GM12875 (cell line): ENCODE data around the gene MRPL17.

Experiments used
- H3K4me3 ChIP-seq: one replicate; pipeline ENCODE4 v1.5.1; 2011; ENCODE audit warnings: low read depth, low read length, control low read depth
- TF ChIP-seq, protein P1 (sequence below): IDR thresholded peaks from 2 replicates; pipeline ENCODE4 v1.5.1; 2011; ENCODE audit warnings: low read depth, mild to moderate bottlenecking, control low read depth, inconsistent platforms, low read length, moderate library complexity, borderline replicate concordance; ENCODE audit not compliant: insufficient read depth

MRPL17 gene

GRCh38 chr11:6682936-6683861 is at the start of gene MRPL17:
TSS of gene MRPL17 (minus strand) at chr11:6683340. CDS start at chr11:6683296, 44 bp downstream.
- TF ChIP-seq, protein P1, sequence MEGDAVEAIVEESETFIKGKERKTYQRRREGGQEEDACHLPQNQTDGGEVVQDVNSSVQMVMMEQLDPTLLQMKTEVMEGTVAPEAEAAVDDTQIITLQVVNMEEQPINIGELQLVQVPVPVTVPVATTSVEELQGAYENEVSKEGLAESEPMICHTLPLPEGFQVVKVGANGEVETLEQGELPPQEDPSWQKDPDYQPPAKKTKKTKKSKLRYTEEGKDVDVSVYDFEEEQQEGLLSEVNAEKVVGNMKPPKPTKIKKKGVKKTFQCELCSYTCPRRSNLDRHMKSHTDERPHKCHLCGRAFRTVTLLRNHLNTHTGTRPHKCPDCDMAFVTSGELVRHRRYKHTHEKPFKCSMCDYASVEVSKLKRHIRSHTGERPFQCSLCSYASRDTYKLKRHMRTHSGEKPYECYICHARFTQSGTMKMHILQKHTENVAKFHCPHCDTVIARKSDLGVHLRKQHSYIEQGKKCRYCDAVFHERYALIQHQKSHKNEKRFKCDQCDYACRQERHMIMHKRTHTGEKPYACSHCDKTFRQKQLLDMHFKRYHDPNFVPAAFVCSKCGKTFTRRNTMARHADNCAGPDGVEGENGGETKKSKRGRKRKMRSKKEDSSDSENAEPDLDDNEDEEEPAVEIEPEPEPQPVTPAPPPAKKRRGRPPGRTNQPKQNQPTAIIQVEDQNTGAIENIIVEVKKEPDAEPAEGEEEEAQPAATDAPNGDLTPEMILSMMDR = peak; percentile 84
- peak within 1 kb of the TSS; percentile 99 for H3K4me3 ChIP-seq

GRCh38 chr11:6727971-6728760 is 45.0 kb upstream of the MRPL17 start:
- H3K4me3 ChIP-seq = no peak overlapping the region
- TF ChIP-seq, protein P1 = no peak

- no peak overlapping the region for H3K4me3 ChIP-seq
- TF ChIP-seq, protein P1 = no peak
Observed at GRCh38 chr11:6725386-6725896, 42.3 kb upstream of the MRPL17 start.

GRCh38 chr11:6724013-6724412 is 40.9 kb upstream of the MRPL17 start:
- TF ChIP-seq, protein P1 = no peak
- H3K4me3 ChIP-seq = no peak overlapping the region

DNA sequence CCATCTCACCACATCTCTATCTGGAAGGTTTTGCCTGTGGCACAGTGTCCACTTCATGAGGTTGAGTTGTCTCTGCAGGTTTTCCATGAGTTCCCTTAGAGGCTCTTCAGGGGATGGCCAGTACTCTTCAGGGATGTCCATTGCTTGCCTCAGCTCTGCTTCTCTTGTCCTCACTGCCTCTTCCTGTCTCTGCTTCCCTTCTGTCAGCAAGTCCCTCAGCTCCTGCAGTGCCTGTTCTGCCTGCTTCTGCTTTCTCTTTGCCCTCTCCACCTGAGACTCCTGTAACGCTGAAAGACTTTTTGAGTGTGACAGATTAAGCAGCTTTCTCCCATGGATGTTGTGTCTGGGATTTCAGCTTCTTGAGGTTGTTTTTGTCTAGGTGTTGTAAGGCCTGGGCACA is 38.2 kb upstream of the MRPL17 start:
- no peak overlapping the region for H3K4me3 ChIP-seq
- TF ChIP-seq, protein P1 = no peak

DNA sequence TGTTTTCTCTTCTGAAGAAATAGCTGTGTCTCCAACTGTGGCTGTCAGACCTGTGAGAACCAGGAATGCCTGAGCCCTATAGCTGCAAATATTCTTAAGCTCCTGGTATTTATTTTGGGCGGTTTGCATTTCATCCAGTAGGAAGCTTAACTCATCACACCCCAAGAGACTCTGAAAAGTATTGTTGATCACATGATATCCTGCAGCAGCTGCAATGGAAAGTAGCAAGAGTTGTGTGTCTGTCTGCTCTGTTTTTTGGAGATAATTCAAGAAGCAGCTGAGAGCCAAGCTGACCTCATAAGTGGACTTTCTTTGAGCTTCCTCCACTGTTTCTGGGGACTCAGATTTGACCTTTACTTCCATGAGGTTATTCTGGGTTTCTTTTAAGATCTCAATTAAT is 36.4 kb upstream of the MRPL17 start:
- TF ChIP-seq, protein P1 = no peak
- no peak overlapping the region for H3K4me3 ChIP-seq
